Spleen (tissue), 11 donors: ENCODE data around the gene DLX6. TPM values are rescaled to one million over a fixed set of nuclear protein-coding genes. Genes with fewer than 3 reads are reported as not detected.

Experiments
- DNase-seq: peaks from one replicate; pipeline ENCODE4 v3.0.0-alpha.2; 2020
- H3K27ac ChIP-seq, 8 donors: fragments of 200-600 bp; sonication (generic) in 7 of 8; 1 replicate in 4 of 8; 2 replicates in 4 of 8; pipeline versions ENCODE4 v1.5.0 to v1.8.0; 2016 to 2021; ENCODE audit warnings: inconsistent platforms in 4 of 8, mild to moderate bottlenecking in 4 of 8, moderate library complexity in 1 of 8
- H3K27me3 ChIP-seq, 7 donors: fragments of 200-600 bp; sonication (generic) in 6 of 7; replicated peaks in 1 of 7; 1 replicate in 4 of 7; 2 replicates in 3 of 7; pipeline versions ENCODE4 v1.5.0 to v1.8.0; 2016 to 2021; ENCODE audit warnings: inconsistent platforms in 3 of 7, mild to moderate bottlenecking in 1 of 7
- H3K36me3 ChIP-seq, 6 donors: fragments of 200-600 bp; sonication (generic) in 5 of 6; 1 replicate in 4 of 6; 2 replicates in 2 of 6; pipeline versions ENCODE4 v1.5.0 to v1.8.0; 2016 to 2021; ENCODE audit warnings: inconsistent platforms in 2 of 6
- H3K4me1 ChIP-seq, 6 donors: fragments of 200-600 bp; sonication (generic) in 5 of 6; 1 replicate in 3 of 6; 2 replicates in 3 of 6; pipeline versions ENCODE4 v1.5.0 to v1.8.0; 2016 to 2021; ENCODE audit warnings: inconsistent platforms in 3 of 6
- H3K4me3 ChIP-seq, 8 donors: fragments of 200-600 bp; sonication (generic) in 7 of 8; 1 replicate in 4 of 8; 2 replicates in 4 of 8; pipeline versions ENCODE4 v1.5.0 to v1.8.0; 2016 to 2021; ENCODE audit warnings: inconsistent platforms in 4 of 8, mild to moderate bottlenecking in 4 of 8, moderate library complexity in 2 of 8
- H3K9me3 ChIP-seq, 8 donors: fragments of 200-600 bp; sonication (generic) in 7 of 8; 1 replicate in 4 of 8; 2 replicates in 4 of 8; pipeline versions ENCODE4 v1.5.0 to v1.8.0; 2016 to 2021; ENCODE audit warnings: inconsistent platforms in 4 of 8
- CTCF ChIP-seq, 11 experiments: fragments of 200-600 bp in 7 of 11; fragments of 450-650 bp in 4 of 11; sonication (generic) in 4 of 11; IDR thresholded peaks in 8 of 11; conservative IDR thresholded peaks in 3 of 11; 1 replicate in 7 of 11; 2 replicates in 4 of 11; pipeline versions ENCODE4 v1.4.0 to v1.8.0; 2016 to 2021; ENCODE audit warnings: antibody characterized with exemption in 11 of 11, inconsistent platforms in 4 of 11, mild to moderate bottlenecking in 1 of 11
- POLR2A ChIP-seq, 3 donors: fragments of 450-650 bp; IDR thresholded peaks; one replicate each; pipeline ENCODE4 v1.5.1; 2017; ENCODE audit warnings: antibody characterized with exemption in 3 of 3, mild to moderate bottlenecking in 1 of 3
- POLR2AphosphoS5 ChIP-seq, 3 donors: sonication (generic); formaldehyde crosslinking; IDR thresholded peaks; one replicate each; pipeline ENCODE4 v1.5.1; 2017; ENCODE audit warnings: antibody characterized with exemption in 3 of 3
- WGBS, 5 donors: extraction: QIAGEN DNeasy Blood & Tissue Kit in 3 of 5; methylation state at CpG; one replicate each; pipeline versions ENCODE4 v1.1.5 to v1.1.7; 2013 to 2018; 5-methylcytosine and 5-hydroxymethylcytosine counted together
- intact Hi-C: fragments of 100-400 bp; cut with DNase I; formaldehyde crosslinking; loops from one replicate; pipeline ENCODE4 v1.15.0; 2023; ENCODE audit warnings: low total_unique reads
- polyA plus RNA-seq, 3 donors: library from polyadenylated mRNA; stranded (reverse); fragments of 200-250 nt; gene quantifications; one replicate each; pipeline ENCODE4 v1.2.1, GENCODE V29; 2013
- total RNA-seq, 7 donors: library from RNA; depleted of rRNA in 3 of 7; stranded (reverse); fragments of >200 nt in 3 of 7; fragmentation: NEBNext Ultra II Directional in 4 of 7; extraction: Animal tissue kit (Norgen Biotek cat#: 25700) in 4 of 7; gene quantifications; one replicate each; pipeline versions ENCODE4 v1.1.0 to v1.2.1, GENCODE V29; 2016 to 2021
- donor health status: healthy with polysubstance abuse.
- donor health status: DM: no; HTN: no; CAD: no; lungs with moderate emphysema.
- donor health status: DM: no; HTN: no; CAD: no.
- donor health status: Bipolar disorder and iron deficiency.
- donor health status: healthy.
- donor health status: DM: no; HTN: no; CAD: no.
- donor health status: DM: yes; HTN: yes; CAD: no.

Gene DLX6
- total and polyA plus RNA-seq, 10 donors: not detected

- intact Hi-C loops: no loop called here
- no peak for DNase-seq
- Histone ChIP-seq H3K9me3 (no peaks in the 10 kb centered on the region), H3K27ac (no peak overlapping the region), H3K36me3 (no peaks in the 10 kb centered on the region), H3K4me3 (no peak overlapping the region), H3K4me1 (peaks cover 0 to 22% (median 9%) of the 10 kb centered on the region in 6 donors), H3K27me3 (peaks cover 12 to 100% (median 99%) of the 10 kb centered on the region in 7 donors)
- TF ChIP-seq POLR2AphosphoS5 (IDR thresholded peaks at IDR 0.05) (no peak), CTCF (IDR thresholded peaks at IDR 0.05 in 8 of 11, conservative IDR thresholded peaks at IDR 0.05 in 3 of 11) (no peak), POLR2A (IDR thresholded peaks at IDR 0.05) (no peak)
- 8 to 37% (median 29%) methylated on average over 1 of the region's 1 CpG for WGBS, 5 donors
These were observed 8.4 kb downstream of the DLX6 start for GRCh38 chr7:97013845-97014134.

- peaks cover 0 to 22% (median 9%) of the 10 kb centered on the region in 6 donors for H3K4me1 ChIP-seq
- no peak for TF ChIP-seq CTCF (IDR thresholded peaks at IDR 0.05 in 8 of 11, conservative IDR thresholded peaks at IDR 0.05 in 3 of 11)
- TF ChIP-seq POLR2A (IDR thresholded peaks at IDR 0.05): no peak
- TF ChIP-seq POLR2AphosphoS5 (IDR thresholded peaks at IDR 0.05): no peak
- intact Hi-C loops: no loop called here
- no peak for DNase-seq
- H3K27ac ChIP-seq: no peak overlapping the region
- WGBS, 5 donors: 11 to 25% (median 18%) methylated on average over 5 of the region's 5 CpGs
- H3K4me3 ChIP-seq: no peak overlapping the region
- no peaks in the 10 kb centered on the region for H3K9me3 ChIP-seq
- H3K36me3 ChIP-seq: no peaks in the 10 kb centered on the region
- H3K27me3 ChIP-seq: peaks cover 12 to 100% (median 99%) of the 10 kb centered on the region in 7 donors
These were observed 8.9 kb downstream of the DLX6 start for GRCh38 chr7:97014145-97014750.

- WGBS, 5 donors: 11 to 20% (median 15%) methylated on average over 3 of the region's 3 CpGs
- Histone ChIP-seq H3K36me3 (no peaks in the 10 kb centered on the region), H3K4me3 (no peak overlapping the region), H3K27me3 (peaks cover 12 to 100% (median 97%) of the 10 kb centered on the region in 7 donors), H3K4me1 (peaks cover 0 to 22% (median 9%) of the 10 kb centered on the region in 6 donors), H3K9me3 (no peaks in the 10 kb centered on the region), H3K27ac (no peak overlapping the region)
- intact Hi-C loops: no loop called here
- TF ChIP-seq POLR2A (IDR thresholded peaks at IDR 0.05) (no peak), POLR2AphosphoS5 (IDR thresholded peaks at IDR 0.05) (no peak), CTCF (IDR thresholded peaks at IDR 0.05 in 8 of 11, conservative IDR thresholded peaks at IDR 0.05 in 3 of 11) (no peak)
- DNase-seq: no peak
These were observed 9.9 kb downstream of the DLX6 start for GRCh38 chr7:97015279-97015678.

- Histone ChIP-seq H3K4me1 (peaks cover 0 to 27% (median 10%) of the 10 kb centered on the region in 6 donors), H3K36me3 (no peaks in the 10 kb centered on the region), H3K9me3 (no peaks in the 10 kb centered on the region), H3K27ac (no peak overlapping the region), H3K27me3 (peaks cover 14 to 100% (median 97%) of the 10 kb centered on the region in 7 donors), H3K4me3 (no peak overlapping the region)
- TF ChIP-seq CTCF (IDR thresholded peaks at IDR 0.05 in 8 of 11, conservative IDR thresholded peaks at IDR 0.05 in 3 of 11): no peak
- TF ChIP-seq POLR2A (IDR thresholded peaks at IDR 0.05): no peak
- no peak for TF ChIP-seq POLR2AphosphoS5 (IDR thresholded peaks at IDR 0.05)
- WGBS, 5 donors: 3 to 7% (median 6%) methylated on average over 12 of the region's 12 CpGs
- no peak for DNase-seq
- intact Hi-C loops: no loop called here
These were observed 10.5 kb downstream of the DLX6 start for GRCh38 chr7:97015756-97016380.
